GM21619 (cell line): ENCODE data around the gene DAZ2.
"Not testable (repeated sequence)": the region's sequence is repeated elsewhere in the genome, so short reads cannot be mapped to it uniquely, and the experiment has no call there.

ENCODE experiments used
- ATAC-seq: cut with Tn5 transposase; IDR thresholded peaks from one replicate; pipeline ENCODE4 v1.9.1; 2021; ENCODE audit not compliant: unreplicated experiment

The DAZ2 gene

GRCh38 chrY:23219233-23219632 is at the start of gene DAZ2:
DAZ2 (plus strand) TSS chrY:23219533; CDS start chrY:23219741, 208 bp downstream.
- not testable (repeated sequence) for ATAC-seq

GRCh38 chrY:23198908-23199307 is 20.4 kb upstream of the DAZ2 start, which contains the start of gene DAZ1:
DAZ1 (minus strand) TSS chrY:23199008; CDS start chrY:23198800, 208 bp downstream.
- ATAC-seq = not testable (repeated sequence)

- not testable (repeated sequence) for ATAC-seq
Measured at GRCh38 chrY:23207455-23207854, 11.9 kb upstream of the DAZ2 start.

GRCh38 chrY:23209802-23210495 is 9.4 kb upstream of the DAZ2 start:
- ATAC-seq = not testable (repeated sequence)

GRCh38 chrY:23210681-23211080 is 8.7 kb upstream of the DAZ2 start:
- not testable (repeated sequence) for ATAC-seq
